ENCODE results near the gene ROPN1B.

ROPN1B gene

GRCh38 chr3:126005951-126006350 lies 37.0 kb downstream of the ROPN1B start:
- no peak for DNase-seq

GRCh38 chr3:126008219-126008618 lies 39.2 kb downstream of the ROPN1B start:
- no peak for DNase-seq

- DNase-seq: no peak
Measured at GRCh38 chr3:126009181-126009580, 40.2 kb downstream of the ROPN1B start.

GRCh38 chr3:126013751-126014156 lies 44.8 kb downstream of the ROPN1B start:
- DNase-seq: no peak

- no peak for DNase-seq
Measured at GRCh38 chr3:126014252-126014651, 45.3 kb downstream of the ROPN1B start.

GRCh38 chr3:126015075-126015474 lies 46.1 kb downstream of the ROPN1B start:
- DNase-seq: no peak

GRCh38 chr3:126016616-126017015 lies 47.6 kb downstream of the ROPN1B start:
- no peak for DNase-seq

GRCh38 chr3:126017362-126017761 lies 48.4 kb downstream of the ROPN1B start:
- no peak for DNase-seq

GRCh38 chr3:126018545-126018944 lies 49.6 kb downstream of the ROPN1B start:
- no peak for DNase-seq

- DNase-seq: no peak
Measured at GRCh38 chr3:126018995-126019394, 50.0 kb downstream of the ROPN1B start.

- no peak for DNase-seq
Measured at GRCh38 chr3:126019683-126020082, 50.7 kb downstream of the ROPN1B start.

GRCh38 chr3:126021224-126021623 lies 52.2 kb downstream of the ROPN1B start:
- DNase-seq: no peak

GRCh38 chr3:126021702-126022101 lies 52.7 kb downstream of the ROPN1B start:
- DNase-seq: no peak

- DNase-seq: no peak
Measured at GRCh38 chr3:126022741-126023359, 53.9 kb downstream of the ROPN1B start.

- DNase-seq: no peak
Measured at GRCh38 chr3:126023390-126023789, 54.4 kb downstream of the ROPN1B start.

GRCh38 chr3:126024049-126024854 lies 55.3 kb downstream of the ROPN1B start:
- DNase-seq: no peak

- DNase-seq: no peak
Measured at GRCh38 chr3:126025116-126025729, 56.2 kb downstream of the ROPN1B start.

- no peak for DNase-seq
Measured at GRCh38 chr3:126025862-126026261, 56.9 kb downstream of the ROPN1B start.

GRCh38 chr3:126026277-126026751 lies 57.3 kb downstream of the ROPN1B start:
- no peak for DNase-seq

- no peak for DNase-seq
Measured at GRCh38 chr3:126026761-126027160, 57.8 kb downstream of the ROPN1B start.

GRCh38 chr3:126028096-126028495 lies 59.1 kb downstream of the ROPN1B start:
- DNase-seq: no peak

GRCh38 chr3:126029241-126029640 lies 60.3 kb downstream of the ROPN1B start:
- DNase-seq: no peak

GRCh38 chr3:126030455-126030854 lies 61.5 kb downstream of the ROPN1B start:
- DNase-seq: no peak

- DNase-seq: no peak
Measured at GRCh38 chr3:126031981-126032471, 63.0 kb downstream of the ROPN1B start.
